Suppressor macrophage treated with lipopolysaccharide for 1 hour (primary cell): Measurements from ENCODE around the gene KREMEN1.
"Not testable (repeated sequence)": the region's sequence is repeated elsewhere in the genome, so short reads cannot be mapped to it uniquely, and the experiment has no call there.

Source experiments
- DNase-seq, 3 donors: peaks; one replicate each; pipeline ENCODE4 v3.0.0-alpha.2; 2020 to 2022

KREMEN1 gene

DNA sequence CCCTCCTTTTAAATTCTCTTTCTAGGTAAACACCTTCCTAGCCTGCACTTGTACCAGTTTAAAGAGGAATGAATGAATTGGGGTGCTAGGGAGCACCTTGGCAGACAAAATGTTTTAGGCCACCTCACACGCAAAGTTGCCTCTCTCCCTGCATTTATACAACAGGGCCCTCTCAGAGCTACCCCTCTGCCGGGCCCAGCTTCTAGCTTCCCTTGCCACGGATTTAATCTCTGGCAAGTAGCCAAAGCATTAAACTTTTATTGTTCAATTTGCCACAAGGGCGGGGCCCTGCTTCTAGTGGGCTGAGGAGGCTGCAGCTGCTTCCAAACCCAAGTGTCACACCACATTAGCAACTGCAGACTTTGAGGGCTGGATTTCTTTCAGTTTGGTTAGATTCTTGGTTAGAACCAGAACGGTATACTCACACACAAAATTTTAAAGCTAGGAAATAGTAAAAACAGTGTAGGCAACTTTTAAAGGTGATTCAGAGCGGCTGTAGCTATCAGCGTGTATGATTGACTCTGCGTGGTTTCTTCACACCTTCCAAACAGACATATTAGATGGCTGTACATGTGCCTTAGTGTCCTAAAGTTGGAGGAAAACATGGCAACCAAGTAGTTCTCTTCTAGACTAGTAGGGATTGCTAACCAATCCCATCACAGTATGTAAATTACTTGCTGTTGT lies 6.5 kb downstream of the KREMEN1 start:
- no peak for DNase-seq

DNA sequence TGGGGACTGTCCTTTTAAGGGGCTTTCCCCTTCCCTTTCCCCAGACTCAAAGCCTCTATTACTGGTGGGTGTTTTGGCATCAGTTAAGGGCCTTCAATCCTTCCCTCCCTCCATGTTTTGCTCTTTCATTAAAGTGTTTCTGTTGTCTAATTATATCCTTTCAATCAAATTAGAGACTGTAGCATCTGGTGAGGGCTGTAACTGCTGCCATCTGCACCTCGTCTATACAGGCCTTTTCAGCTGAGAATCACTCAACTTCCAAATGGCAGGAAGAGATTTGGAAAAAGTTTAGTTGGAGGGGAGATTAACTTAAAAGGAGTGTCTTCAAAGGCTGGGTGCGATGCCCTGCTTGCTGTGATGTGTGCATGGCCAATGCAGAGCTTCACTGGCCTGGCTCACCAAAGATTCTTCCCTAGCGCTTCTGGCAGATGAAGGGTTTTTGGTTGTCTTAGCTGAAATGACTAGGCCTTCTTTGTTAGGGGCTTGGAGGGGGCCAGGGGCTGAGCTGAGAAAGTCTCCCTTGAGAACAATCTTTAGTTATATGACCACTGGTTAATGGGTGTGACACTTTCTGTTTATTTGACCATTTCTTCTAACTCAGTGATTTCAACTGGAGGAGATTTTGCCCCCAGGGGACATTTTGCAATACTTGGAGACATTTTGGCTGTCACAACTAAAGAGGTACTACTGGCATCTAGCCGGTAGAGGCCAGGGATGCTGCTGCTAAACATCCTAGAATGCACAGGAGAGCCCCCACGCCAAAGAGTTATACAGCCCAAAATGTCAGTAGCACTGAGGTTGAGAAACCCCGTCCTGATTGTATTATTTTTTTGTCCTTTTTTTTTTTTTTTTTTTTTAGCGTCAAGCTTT lies 7.5 kb downstream of the KREMEN1 start:
- DNase-seq = no peak

DNA sequence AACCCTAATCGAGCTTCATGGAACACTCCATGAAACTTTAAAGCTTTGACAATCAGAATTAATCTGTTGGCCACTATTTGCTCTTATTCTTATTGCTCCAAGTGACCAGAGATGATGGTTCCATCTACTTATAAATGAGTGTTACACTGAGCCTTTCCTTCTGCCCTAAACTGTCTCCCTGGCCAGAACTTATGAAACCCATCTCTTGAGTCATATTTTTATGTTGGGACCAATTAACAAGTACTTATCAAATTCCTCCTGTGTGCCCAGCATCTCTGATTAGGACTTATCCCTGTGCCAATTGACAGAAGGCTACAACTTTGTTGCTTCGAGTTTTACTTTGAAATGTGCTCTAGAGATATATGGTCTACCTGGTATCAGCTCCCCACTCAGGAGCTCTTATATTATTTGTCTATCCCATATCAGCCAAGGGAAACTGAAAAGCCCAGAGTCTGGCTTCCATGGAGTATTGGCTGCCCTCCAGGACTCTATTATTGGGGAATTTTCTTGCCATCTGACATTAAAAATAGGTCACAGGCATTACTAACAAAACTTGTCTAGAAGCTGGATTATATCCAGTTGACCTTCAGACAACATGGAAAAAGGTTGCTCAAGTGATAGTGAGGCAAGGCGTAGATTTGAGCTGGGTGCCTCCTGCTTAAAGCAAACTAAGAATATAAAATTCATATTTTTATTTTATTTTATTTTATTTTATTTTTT lies 8.8 kb downstream of the KREMEN1 start:
- no peak for DNase-seq

DNA sequence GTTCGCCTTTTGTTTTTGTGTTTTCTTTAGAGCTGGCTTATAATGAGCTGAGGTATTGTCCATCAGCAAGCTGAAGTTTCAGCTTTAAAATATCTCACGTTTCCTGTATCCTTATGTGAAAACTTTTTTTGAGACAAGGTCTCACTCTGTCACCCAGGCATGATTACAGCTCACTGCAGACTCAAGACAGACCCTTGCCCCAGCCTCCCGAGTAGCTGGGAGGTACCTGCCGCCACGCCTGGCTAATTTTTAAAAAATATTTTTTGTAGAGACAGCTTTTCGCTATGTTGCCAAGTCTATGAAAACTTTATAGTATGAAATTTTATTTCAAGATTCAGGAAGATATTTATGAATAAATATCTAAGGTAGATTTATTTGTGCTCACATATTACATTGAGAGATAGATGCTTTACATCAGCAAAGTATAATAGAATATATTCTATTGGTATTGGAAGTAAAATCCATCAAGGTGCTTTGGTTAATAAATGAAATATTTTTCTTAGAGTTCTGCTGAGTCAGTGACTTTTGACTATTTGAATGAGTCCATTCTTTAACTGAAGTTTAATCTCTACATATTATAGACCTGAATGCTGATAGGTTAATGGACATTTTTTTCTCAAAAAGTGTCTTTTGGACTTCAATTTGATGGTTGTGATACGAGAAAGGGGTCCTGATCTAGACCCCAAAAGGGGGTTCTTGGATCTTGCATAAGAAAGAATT lies 10.2 kb downstream of the KREMEN1 start:
- DNase-seq = no peak

DNA sequence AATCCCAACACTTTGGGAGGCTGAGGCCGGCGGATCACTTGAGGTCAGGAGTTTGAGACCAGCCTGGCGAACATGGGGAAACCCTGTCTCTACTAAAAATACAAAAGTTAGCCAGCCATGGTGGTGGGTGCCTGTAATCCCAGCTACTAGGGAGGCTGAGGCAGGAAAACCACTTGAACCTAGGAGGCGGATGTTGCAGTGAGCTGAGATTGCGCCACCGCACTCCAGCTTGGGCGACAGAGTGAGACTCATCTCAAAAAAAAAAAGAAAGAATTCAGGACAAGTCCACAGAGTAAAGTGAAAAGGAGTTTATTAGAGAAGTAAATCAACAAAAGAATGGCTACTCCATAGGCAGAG lies 10.7 kb downstream of the KREMEN1 start:
- DNase-seq = not testable (repeated sequence)

- peak; percentile 63 to 88 (median 72) for DNase-seq
These were observed 11.2 kb downstream of the KREMEN1 start for GRCh38 chr22:29083933-29084591.

DNA sequence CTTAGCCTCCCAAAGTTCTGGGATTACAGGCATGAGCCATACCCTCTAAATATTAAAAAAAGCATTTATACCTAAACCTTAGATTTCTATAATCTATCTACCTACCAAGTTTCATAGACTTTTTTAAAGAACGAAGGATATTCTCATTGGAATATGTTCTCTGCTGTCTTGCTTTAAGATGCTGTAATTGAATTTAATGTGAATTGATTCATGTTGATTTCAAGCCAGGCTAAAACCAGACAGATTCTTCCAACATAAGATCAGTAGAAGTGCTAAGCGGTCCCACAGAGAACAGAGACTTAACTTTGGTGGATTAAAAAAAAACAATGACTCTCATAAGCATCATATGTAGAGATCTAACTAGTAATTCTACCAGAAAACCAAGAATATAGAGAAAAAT lies 14.2 kb downstream of the KREMEN1 start:
- no peak for DNase-seq

DNA sequence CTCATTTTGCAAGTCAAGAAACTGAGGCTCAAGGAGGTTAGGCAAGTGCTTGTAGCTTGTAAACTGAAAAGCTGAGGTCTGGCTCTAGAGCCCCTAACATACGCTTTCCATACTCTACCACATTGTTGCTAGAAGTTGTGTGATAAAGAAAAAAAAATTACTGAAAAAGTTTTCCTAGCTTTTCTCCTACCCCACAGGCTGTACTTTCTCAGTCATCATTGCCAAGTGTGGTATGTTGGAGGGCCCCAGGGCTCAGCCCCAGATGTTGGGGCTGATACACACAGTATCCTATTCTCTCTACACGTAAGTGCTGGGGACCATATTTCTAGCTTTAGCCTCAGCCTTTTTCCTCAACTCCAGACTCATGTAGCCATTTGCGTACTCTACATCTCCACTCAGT lies 16.0 kb downstream of the KREMEN1 start:
- no peak for DNase-seq

- no peak for DNase-seq
These were observed 16.7 kb downstream of the KREMEN1 start for GRCh38 chr22:29089507-29089906.

GRCh38 chr22:29090039-29090438 lies 17.2 kb downstream of the KREMEN1 start:
- DNase-seq = no peak

DNA sequence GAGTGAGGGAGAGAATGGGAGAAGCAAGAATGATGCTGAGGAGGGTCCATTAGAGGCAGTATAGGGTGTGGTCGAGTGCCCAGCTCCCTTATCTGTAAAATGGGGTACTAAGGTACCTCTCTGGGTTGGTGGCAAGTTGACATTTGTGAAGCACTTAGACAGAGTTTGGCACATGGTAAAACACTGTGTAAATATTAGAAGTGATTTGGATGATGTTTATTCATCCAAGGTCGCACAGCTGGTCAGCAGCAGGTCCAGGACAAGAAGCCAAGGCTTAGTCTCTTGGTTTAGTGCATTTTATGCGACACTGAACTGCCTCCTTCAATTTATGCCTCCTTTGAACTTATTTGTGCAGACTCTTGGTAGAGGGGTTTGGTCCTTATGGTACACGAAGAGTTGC lies 19.4 kb downstream of the KREMEN1 start:
- DNase-seq = no peak

- no peak for DNase-seq
These were observed 20.2 kb downstream of the KREMEN1 start for GRCh38 chr22:29093030-29093429.

DNA sequence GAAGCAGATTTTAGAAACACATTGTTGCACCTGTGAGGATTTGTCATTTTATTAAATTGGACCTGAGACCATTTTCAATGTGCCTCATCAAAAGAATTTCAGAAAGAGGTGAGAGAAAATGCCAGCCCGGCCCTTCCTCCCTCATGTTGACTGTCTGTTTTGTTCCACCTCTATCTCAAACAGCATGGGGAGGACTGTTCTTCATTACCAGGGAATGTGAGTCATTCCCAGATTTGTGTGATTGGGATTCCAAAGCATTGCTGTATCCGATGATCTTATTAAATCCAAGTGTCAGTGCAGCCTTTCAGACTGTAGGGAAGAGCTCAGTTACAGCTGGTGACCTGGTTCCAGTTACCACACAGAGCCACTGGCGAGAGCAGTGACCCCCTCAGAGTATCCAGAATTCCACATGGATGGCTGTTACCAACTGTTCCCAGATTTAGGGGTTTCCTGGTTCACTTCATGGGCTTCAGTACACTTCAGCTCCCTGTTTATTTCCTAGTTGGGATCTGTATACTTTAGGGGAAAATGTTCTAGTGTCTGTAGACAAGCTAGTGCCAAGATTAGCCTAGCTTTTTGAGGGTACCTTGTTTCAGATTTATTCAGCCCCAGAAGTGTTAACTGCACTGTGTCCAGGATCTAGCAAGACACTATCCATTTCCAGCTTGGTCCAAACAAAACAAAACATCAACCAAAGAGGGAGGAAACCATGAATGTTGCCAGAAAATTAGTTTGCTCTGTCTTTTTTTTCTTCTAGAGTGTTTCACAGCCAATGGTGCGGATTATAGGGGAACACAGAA lies 20.9 kb downstream of the KREMEN1 start:
- no peak for DNase-seq

DNA sequence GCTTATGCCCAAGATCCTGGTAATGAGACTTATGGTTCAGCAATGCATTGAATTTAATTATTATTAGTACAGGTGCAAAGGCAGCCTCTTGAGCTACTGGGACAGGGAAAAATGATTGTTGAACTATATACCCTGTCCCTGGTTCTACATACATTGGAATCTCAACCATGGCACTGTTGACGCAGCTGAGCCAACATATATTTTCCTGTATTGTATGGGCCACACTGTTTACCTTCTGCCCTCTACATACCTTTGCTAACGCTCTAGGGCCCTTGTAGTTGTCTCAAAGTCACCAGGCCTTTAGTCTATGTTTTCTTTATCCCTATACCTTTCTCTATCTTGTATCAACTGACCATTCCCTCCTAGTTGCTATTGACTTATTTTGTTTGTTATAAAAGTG lies 22.6 kb downstream of the KREMEN1 start:
- no peak for DNase-seq

DNA sequence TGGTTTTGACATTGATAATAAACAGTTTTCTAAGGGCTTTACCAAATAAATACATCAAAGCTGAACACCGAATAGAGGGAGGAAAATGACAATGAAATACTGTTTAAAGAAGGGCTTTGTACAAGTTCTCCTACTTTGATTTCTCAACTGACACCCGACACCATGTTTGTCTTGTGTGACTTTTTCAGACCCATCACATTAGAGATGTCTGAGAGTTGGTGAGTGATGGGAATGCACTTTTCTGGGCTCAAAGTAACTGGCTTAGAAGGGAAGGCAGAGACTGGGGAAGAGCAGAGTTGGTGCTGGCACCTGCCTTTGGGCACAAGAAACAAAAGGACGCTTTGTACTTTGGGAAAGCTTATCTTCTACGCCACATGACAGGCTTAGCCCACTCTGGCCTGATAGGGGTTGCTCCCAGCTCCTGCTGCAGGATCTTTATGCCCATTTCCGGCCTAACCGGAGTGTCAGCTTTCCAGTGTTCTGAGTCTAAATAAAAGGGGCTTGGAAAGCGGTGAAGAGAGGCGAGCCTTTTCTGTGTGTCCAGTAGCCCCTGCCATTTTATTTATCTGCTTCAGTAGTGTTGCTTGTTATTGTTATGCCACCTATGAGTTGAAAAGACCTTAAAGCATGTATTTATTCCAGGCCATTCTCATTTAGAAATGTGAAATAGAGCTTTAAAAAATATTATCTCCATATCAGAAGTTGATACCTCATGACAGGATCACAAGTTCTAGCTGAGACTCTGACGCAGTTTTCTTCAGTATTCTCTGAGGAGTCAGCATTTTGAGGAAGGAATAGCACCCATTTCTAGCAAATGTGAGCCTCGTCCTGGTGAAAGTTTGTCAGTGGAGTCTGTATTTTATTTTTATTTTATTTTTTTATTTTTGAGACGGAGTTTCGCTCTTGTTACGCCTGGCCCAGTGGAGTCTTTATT lies 24.2 kb downstream of the KREMEN1 start:
- no peak for DNase-seq

- no peak for DNase-seq
These were observed 25.5 kb downstream of the KREMEN1 start for GRCh38 chr22:29098296-29098695.

DNA sequence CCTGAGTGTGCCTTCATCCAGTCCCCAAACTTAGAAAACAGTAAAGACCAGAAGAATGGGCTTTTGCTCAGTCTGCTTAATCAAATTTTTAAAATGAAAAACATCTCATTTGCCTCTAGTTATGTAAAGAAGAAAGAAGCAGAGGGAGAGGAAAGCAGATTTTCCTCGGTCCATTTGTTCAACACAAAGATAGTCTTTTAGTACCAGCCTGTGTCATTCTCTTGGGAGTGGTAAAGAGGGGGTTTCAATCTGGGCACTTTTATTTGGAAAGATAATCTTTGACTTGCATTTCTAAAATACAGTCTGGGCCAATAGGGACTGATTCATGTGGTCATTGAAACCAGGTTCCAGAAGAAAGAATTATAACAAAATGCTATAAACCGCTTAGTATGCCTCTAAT lies 29.5 kb downstream of the KREMEN1 start:
- DNase-seq = no peak

DNA sequence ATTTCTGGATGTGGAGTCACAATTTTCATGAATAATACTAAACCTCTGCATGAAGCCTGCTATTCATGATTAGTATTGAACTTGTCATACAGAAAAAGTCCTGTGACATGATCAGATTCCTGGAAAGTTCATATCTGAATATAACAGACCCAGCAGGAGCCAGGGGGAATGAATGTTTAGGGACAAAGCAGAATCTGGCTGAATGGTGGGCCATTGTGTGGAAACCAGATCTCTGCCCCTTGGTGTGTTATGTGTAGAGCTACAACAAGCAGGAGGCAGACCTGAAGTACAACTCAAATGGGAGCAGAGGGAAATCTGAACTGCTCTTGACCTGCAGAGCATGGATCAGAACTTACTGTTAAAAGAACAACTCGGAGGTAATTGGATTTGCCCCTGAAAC lies 30.3 kb downstream of the KREMEN1 start:
- no peak for DNase-seq

DNA sequence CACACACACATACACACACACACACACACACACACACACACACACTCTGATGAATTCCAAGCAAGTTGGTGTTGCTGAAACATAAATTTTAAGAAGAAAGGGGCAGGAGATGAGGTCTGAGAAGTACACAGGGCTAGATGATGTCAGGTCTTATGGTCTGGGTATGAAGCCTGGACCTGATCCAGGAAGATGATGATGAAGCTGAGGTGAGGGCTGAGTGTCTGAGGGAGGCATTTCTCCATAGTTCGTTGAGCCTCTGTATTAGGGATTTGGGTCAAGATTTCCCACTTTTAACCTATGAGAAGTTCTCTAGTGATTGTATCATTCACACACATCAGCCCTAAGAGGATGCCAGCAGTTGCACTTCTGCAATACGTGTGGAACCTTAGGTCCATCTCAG lies 32.6 kb downstream of the KREMEN1 start:
- no peak for DNase-seq

DNA sequence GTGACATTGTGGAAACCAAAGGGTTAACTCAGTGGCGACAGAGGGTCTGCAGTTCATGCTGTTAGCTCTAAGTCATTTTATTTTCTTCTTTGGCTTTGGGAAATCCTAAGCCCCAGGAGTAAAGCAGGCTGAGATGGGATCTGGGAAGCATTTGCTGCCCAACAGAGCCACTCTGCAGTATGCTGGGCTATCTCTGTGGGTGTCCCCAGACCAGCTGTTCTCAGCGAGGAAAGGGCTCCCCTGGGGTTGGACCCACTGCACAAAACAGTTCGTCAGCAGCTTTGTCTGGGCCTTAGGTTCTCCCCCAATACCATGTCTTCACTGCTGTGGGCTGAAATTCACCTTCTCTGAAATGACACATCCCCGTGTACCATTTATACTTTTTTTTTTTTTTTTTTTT lies 34.0 kb downstream of the KREMEN1 start:
- DNase-seq = no peak

- no peak for DNase-seq
These were observed 35.3 kb downstream of the KREMEN1 start for GRCh38 chr22:29108137-29108536.
